GM12878 (cell line): ENCODE measurements around the gene NKX6-1. TPM values are rescaled to one million over a fixed set of nuclear protein-coding genes. Genes with fewer than 3 reads are reported as not detected.

Experiments used
- ATAC-seq: fragments of 200-7000 bp; cut with Tn5 transposase; 3 replicates; pipeline ENCODE4 v1.9.1; 2020; ENCODE audit warnings: mild to moderate bottlenecking, moderate library complexity
- BruUV-seq: library from RNA; stranded (reverse); fragments of 400-500 nt; replicated peaks from 2 replicates; lab custom pipeline; 2021; lab: Mats Ljungman, UMichigan
- CTCF ChIA-PET: fragments of 300-600 bp; sonication (Branson Sonifier 250); formaldehyde crosslinking; extraction: SDS; loops from one replicate; lab custom pipeline; 2021; ENCODE audit warnings: inconsistent platforms; lab: Yijun Ruan, JAX
- POLR2A ChIA-PET: fragments of 350-600 bp; formaldehyde crosslinking; extraction: SDS; loops from one replicate; lab custom pipeline; 2021; ENCODE audit warnings: inconsistent platforms; lab: Charles Lee
- RAD21 ChIA-PET: fragments of 300-600 bp; sonication (Branson Sonifier 250); formaldehyde crosslinking; loops from one replicate; lab custom pipeline; 2023; ENCODE audit warnings: antibody characterized with exemption; ENCODE audit not compliant: unreplicated experiment; lab: Charles Lee
- SMC1A ChIA-PET: fragments of 300-600 bp; sonication (Branson Sonifier 250); formaldehyde crosslinking; loops from one replicate; lab custom pipeline; 2023; ENCODE audit not compliant: unreplicated experiment, uncharacterized antibody; lab: Charles Lee
- DNase-seq: peaks from one replicate; pipeline ENCODE4 v3.0.0-alpha.2; 2011; ENCODE audit warnings: low read depth, low spot score
- FAIRE-seq: peaks from 3 replicates; lab custom pipeline; 2011; peaks lifted over from hg19 to GRCh38; lab: Jason Lieb, UNC
- H2AFZ ChIP-seq: 2 replicates; pipeline ENCODE4 v1.6.0; 2011; ENCODE audit warnings: low read depth, low read length, control low read depth; ENCODE audit not compliant: control insufficient read depth
- H3K27ac ChIP-seq: 2 replicates; pipeline ENCODE4 v1.5.1; 2011; ENCODE audit warnings: control low read depth; ENCODE audit not compliant: control insufficient read depth, insufficient read depth
- H3K27me3 ChIP-seq, 2 experiments: replicated peaks in 1 of 2; 2 replicates each; pipeline versions ENCODE4 v1.6.0 to v1.6.1; 2011; ENCODE audit warnings: low read length in 1 of 2; ENCODE audit not compliant: control insufficient read depth in 2 of 2, insufficient read depth in 2 of 2
- H3K36me3 ChIP-seq, 2 experiments: 2 replicates each; pipeline ENCODE4 v1.5.1; 2011; ENCODE audit warnings: low read length in 1 of 2; ENCODE audit not compliant: control insufficient read depth in 2 of 2, insufficient read depth in 2 of 2
- H3K4me1 ChIP-seq: 2 replicates; pipeline ENCODE4 v1.6.1; 2011; ENCODE audit warnings: mild to moderate bottlenecking, low read length, moderate library complexity, mixed read lengths; ENCODE audit not compliant: control insufficient read depth, insufficient read depth
- H3K4me2 ChIP-seq: 2 replicates; pipeline ENCODE4 v1.6.0; 2011; ENCODE audit warnings: control low read depth; ENCODE audit not compliant: control insufficient read depth, insufficient read depth
- H3K4me3 ChIP-seq: fragments of 200-600 bp; sonication (generic); 2 replicates; pipeline ENCODE4 v1.5.1; 2016
- H3K79me2 ChIP-seq: 2 replicates; pipeline ENCODE4 v1.6.0; 2011; ENCODE audit warnings: low read length; ENCODE audit not compliant: control insufficient read depth, insufficient read depth
- H3K9ac ChIP-seq: 2 replicates; pipeline ENCODE4 v1.8.0; 2011; ENCODE audit warnings: low read length, control low read depth, mixed read lengths; ENCODE audit not compliant: control insufficient read depth, insufficient read depth
- H3K9me3 ChIP-seq: replicated peaks from 3 replicates; pipeline ENCODE4 v1.5.1; 2011; ENCODE audit warnings: mild to moderate bottlenecking, low read length; ENCODE audit not compliant: control insufficient read depth, insufficient read depth
- H4K20me1 ChIP-seq: 2 replicates; pipeline ENCODE4 v1.6.0; 2011; ENCODE audit not compliant: control insufficient read depth, insufficient read depth
- ATF7 ChIP-seq: fragments of 450-650 bp; IDR thresholded peaks from 2 replicates; pipeline ENCODE4 v1.6.1; 2016; ENCODE audit warnings: low read depth, mild to moderate bottlenecking
- BACH1 ChIP-seq: fragments of 450-650 bp; IDR thresholded peaks from 2 replicates; pipeline ENCODE4 v1.6.1; 2017; ENCODE audit warnings: mild to moderate bottlenecking, borderline replicate concordance
- CTCF ChIP-seq, 3 experiments: IDR thresholded peaks in 2 of 3; conservative IDR thresholded peaks in 1 of 3; 2 replicates each; pipeline ENCODE4 v1.5.1; 2011; ENCODE audit warnings: low read depth in 3 of 3, low read length in 3 of 3, mild to moderate bottlenecking in 3 of 3, control low read depth in 2 of 3, moderate library complexity in 2 of 3, inconsistent platforms in 1 of 3, mixed read lengths in 1 of 3; ENCODE audit not compliant: control insufficient read depth in 2 of 3, insufficient read depth in 1 of 3; ENCODE audit errors: extremely low read depth in 1 of 3
- ESRRA ChIP-seq: IDR thresholded peaks from 2 replicates; pipeline ENCODE4 v1.6.1; 2012; ENCODE audit warnings: mild to moderate bottlenecking, low read length, improper control_type of control experiment
- GABPA ChIP-seq: IDR thresholded peaks from 2 replicates; pipeline ENCODE4 v1.6.1; 2014; ENCODE audit warnings: antibody characterized with exemption, low read depth, mild to moderate bottlenecking, inconsistent platforms
- HCFC1 ChIP-seq: fragments of 150-350 bp; IDR thresholded peaks from 2 replicates; pipeline ENCODE4 v1.6.1; 2014; ENCODE audit warnings: low read length
- IKZF2 ChIP-seq, 2 experiments: fragments of 450-650 bp; IDR thresholded peaks; 2 replicates each; pipeline ENCODE4 v1.6.1; 2017; ENCODE audit warnings: mild to moderate bottlenecking in 2 of 2, moderate library complexity in 2 of 2
- JUNB ChIP-seq: IDR thresholded peaks from 2 replicates; pipeline ENCODE4 v1.6.1; 2016; ENCODE audit warnings: antibody characterized with exemption, mild to moderate bottlenecking
- NFIC ChIP-seq: IDR thresholded peaks from 2 replicates; pipeline ENCODE4 v1.6.1; 2012; ENCODE audit warnings: low read depth, mild to moderate bottlenecking, inconsistent platforms, low read length, moderate library complexity
- NR2C1 ChIP-seq: fragments of 450-650 bp; IDR thresholded peaks from 2 replicates; pipeline ENCODE4 v1.6.1; 2017; ENCODE audit warnings: antibody characterized with exemption, mild to moderate bottlenecking, moderate library complexity
- RELA ChIP-seq: fragments of 450-650 bp; IDR thresholded peaks from 2 replicates; pipeline ENCODE4 v1.8.0; 2014; ENCODE audit warnings: borderline replicate concordance; ENCODE audit not compliant: partially characterized antibody
- WGBS: methylation state at CpG from one replicate; pipeline ENCODE4 v1.1.6; 2016; ENCODE audit warnings: low lambda C conversion rate; ENCODE audit not compliant: insufficient replicate concordance, insufficient coverage; ENCODE audit errors: missing lambda C conversion rate; 5-methylcytosine and 5-hydroxymethylcytosine counted together
- in situ Hi-C: fragments of 300-500 bp; cut with MboI; formaldehyde crosslinking; loops from 9 replicates; pipeline ENCODE4 v1.14.3; 2018; ENCODE audit warnings: mixed read lengths
- intact Hi-C: fragments of 100-400 bp; cut with micrococcal nuclease; formaldehyde crosslinking; loops from one replicate; pipeline ENCODE4 v1.14.2; 2022; ENCODE audit not compliant: unreplicated experiment
- polyA plus RNA-seq, 11 experiments: library from polyadenylated mRNA; depleted of rRNA in 4 of 11; unstranded in 6 of 11; stranded (reverse) in 5 of 11; fragments of >200 nt; fragmentation: Nextera tagmentation in 4 of 11; fragmentation: Illumina TruSeq in 1 of 11; extraction: Ambion mirVana in 4 of 11; extraction: Trizol in 1 of 11; gene quantifications; 1 replicate in 1 of 11; 2 replicates in 10 of 11; pipeline versions ENCODE4 v1.2.1 to v1.2.3, GENCODE V29; 2011 to 2016; ENCODE audit warnings: inconsistent platforms in 2 of 11, missing spikeins in 2 of 11, low read depth in 1 of 11
- total RNA-seq, 4 experiments: library from RNA; depleted of rRNA in 3 of 4; stranded (reverse); fragments of >200 nt in 3 of 4; fragmentation: Illumina TruSeq in 1 of 4; extraction: Trizol in 1 of 4; gene quantifications; 2 replicates each; pipeline versions ENCODE4 v1.2.1 to v1.2.3, GENCODE V29; 2013 to 2021

NKX6-1 gene
- total and polyA plus RNA-seq, 10 of the 15 experiments (the other 5 are each of a cell fraction or from before 2014, with no cell fraction given): not detected

- no peak overlapping the region for H3K4me3 ChIP-seq
- H3K9me3 ChIP-seq: no peaks in the 10 kb centered on the region; the same call in 1 of the 3 replicates
- ChIA-PET CTCF (no interaction called here), POLR2A (no interaction called here), SMC1A (no interaction called here), RAD21 (no interaction called here)
- no peak overlapping the region for H2AFZ ChIP-seq
- intact Hi-C loops: no loop called here
- no TSS peak for BruUV-seq
- no peak for ATAC-seq
- peaks cover 13 to 25% of the 10 kb centered on the region in 2 experiments for H3K27me3 ChIP-seq
- 40% methylated on average over 40 of the region's 73 CpGs for WGBS
- no peak for DNase-seq
- H3K36me3 ChIP-seq: no peaks in the 10 kb centered on the region
- in situ Hi-C loops: no loop called here
- H3K27ac ChIP-seq: no peak overlapping the region
- TF ChIP-seq IKZF2 (IDR thresholded peaks at IDR 0.05): no peak
- TF ChIP-seq BACH1: no peak
- no peak for TF ChIP-seq ATF7
- no peak for TF ChIP-seq JUNB
- H3K4me2 ChIP-seq: no peak overlapping the region
- H4K20me1 ChIP-seq: no peaks in the 10 kb centered on the region
- H3K79me2 ChIP-seq: no peaks in the 10 kb centered on the region
- H3K4me1 ChIP-seq: no peaks in the 10 kb centered on the region
- no peak overlapping the region for H3K9ac ChIP-seq
- no peak for FAIRE-seq
Measured at GRCh38 chr4:84497504-84498202, 1.4 kb downstream of the NKX6-1 start.

GRCh38 chr4:84496706-84497503 lies 2.2 kb downstream of the NKX6-1 start:
- no peak overlapping the region for H3K4me2 ChIP-seq
- H3K79me2 ChIP-seq: no peaks in the 10 kb centered on the region
- H3K4me3 ChIP-seq: no peak overlapping the region
- no peak for FAIRE-seq
- H3K27ac ChIP-seq: no peak overlapping the region
- BruUV-seq: no TSS peak
- no peak overlapping the region for H2AFZ ChIP-seq
- in situ Hi-C loops: no loop called here
- no peak overlapping the region for H3K9ac ChIP-seq
- no peaks in the 10 kb centered on the region for H3K36me3 ChIP-seq
- no peak for DNase-seq
- peaks cover 15 to 24% of the 10 kb centered on the region in 2 experiments for H3K27me3 ChIP-seq
- ChIA-PET SMC1A (no interaction called here), CTCF (no interaction called here), RAD21 (no interaction called here), POLR2A (no interaction called here)
- H4K20me1 ChIP-seq: no peaks in the 10 kb centered on the region
- no peaks in the 10 kb centered on the region for H3K4me1 ChIP-seq
- H3K9me3 ChIP-seq: no peaks in the 10 kb centered on the region; the same call in 1 of the 3 replicates
- no peak for ATAC-seq
- intact Hi-C loops: no loop called here
- 39% methylated on average over 51 of the region's 53 CpGs for WGBS
- TF ChIP-seq HCFC1 (no peak), NFIC (no peak), BACH1 (no peak), GABPA (no peak), CTCF (IDR thresholded peaks at IDR 0.05 in 2 of 3, conservative IDR thresholded peaks at IDR 0.05 in 1 of 3; ENCODE audit: control insufficient read depth in 2 of 3, extremely low read depth in 1 of 3, insufficient read depth in 1 of 3, low read depth in 3 of 3, low read length in 3 of 3) (no peak), NR2C1 (no peak), ESRRA (no peak), RELA (no peak)
